Coronary artery (tissue), 2 donors: ENCODE measurements around the gene RAB11FIP2.
A peak's percentile ranks its signal among the peaks of the same experiment; 100 is the strongest.

Experiments used
- DNase-seq: peaks from one replicate; pipeline ENCODE4 v3.0.0-alpha.2; 2017; ENCODE audit warnings: low spot score
- H3K27ac ChIP-seq, 2 donors: fragments of 200-600 bp; sonication (generic); one replicate each; pipeline ENCODE4 v1.5.1; 2016 to 2019
- H3K4me3 ChIP-seq: fragments of 200-600 bp; sonication (generic); 2 replicates; pipeline ENCODE4 v1.5.1; 2016; ENCODE audit warnings: mild to moderate bottlenecking, moderate library complexity
- TF ChIP-seq, protein P1 (sequence below): fragments of 200-600 bp; sonication (generic); IDR thresholded peaks from one replicate; pipeline ENCODE4 v1.5.1; 2019; ENCODE audit warnings: antibody characterized with exemption

Gene RAB11FIP2

DNA sequence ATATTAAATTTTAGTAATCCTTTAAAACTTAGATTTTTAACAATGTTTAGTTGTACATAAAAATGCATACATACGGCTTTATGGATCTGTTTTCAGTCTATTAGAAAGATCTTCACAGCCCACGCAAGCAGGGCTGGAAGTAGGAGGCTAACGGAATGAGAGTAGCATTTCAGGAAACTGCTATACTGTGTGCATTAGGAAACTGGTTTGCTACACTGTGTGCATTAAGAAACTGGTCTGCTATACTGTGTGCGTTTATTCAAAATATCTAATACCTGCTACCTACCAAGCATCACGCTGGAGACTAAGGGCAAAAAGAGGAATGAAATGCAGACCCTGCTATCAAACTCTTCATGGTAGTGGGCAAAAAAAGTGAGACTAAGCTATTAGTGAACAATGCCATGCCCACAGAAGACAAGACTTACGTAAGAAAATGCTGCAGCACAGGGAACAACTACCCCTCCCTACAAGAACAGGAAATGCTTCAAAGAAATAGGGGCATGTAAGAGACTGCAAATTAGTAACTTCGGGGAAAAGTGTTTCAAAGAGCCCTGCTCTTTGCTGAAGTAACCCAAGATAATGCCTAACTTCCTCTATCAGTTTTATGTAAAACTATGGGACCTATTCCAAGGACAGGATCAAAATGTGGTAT, 11.3 kb downstream of the RAB11FIP2 start:
- Histone ChIP-seq H3K27ac (no peak overlapping the region), H3K4me3 (peak overlapping the region; percentile 12)
- TF ChIP-seq, protein P1, sequence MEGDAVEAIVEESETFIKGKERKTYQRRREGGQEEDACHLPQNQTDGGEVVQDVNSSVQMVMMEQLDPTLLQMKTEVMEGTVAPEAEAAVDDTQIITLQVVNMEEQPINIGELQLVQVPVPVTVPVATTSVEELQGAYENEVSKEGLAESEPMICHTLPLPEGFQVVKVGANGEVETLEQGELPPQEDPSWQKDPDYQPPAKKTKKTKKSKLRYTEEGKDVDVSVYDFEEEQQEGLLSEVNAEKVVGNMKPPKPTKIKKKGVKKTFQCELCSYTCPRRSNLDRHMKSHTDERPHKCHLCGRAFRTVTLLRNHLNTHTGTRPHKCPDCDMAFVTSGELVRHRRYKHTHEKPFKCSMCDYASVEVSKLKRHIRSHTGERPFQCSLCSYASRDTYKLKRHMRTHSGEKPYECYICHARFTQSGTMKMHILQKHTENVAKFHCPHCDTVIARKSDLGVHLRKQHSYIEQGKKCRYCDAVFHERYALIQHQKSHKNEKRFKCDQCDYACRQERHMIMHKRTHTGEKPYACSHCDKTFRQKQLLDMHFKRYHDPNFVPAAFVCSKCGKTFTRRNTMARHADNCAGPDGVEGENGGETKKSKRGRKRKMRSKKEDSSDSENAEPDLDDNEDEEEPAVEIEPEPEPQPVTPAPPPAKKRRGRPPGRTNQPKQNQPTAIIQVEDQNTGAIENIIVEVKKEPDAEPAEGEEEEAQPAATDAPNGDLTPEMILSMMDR = no peak
- DNase-seq = no peak

DNA sequence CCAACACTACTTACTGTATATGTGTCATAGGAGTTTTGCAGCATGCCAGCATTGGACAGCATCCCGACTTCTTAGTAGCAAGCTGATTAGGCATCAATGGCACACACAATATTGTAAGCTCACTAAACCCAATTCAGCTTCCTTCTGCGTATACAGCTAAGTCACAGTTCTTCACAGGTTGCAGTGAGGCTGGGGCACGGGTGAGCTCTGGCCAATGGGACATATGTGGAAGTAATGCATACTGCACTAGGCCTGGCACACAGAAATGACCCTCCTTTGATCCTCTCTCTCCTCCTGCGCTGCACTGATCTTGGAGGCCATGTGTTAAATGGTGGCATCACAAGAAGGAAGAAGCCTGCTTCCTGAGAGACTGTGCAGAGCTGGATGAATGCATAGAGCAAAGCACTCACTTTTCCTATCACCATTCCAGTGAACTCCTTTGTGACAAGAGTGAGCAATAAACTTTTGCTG, 11.9 kb downstream of the RAB11FIP2 start:
- TF ChIP-seq, protein P1 = no peak
- Histone ChIP-seq H3K27ac (no peak overlapping the region), H3K4me3 (no peak overlapping the region)
- no peak for DNase-seq

DNA sequence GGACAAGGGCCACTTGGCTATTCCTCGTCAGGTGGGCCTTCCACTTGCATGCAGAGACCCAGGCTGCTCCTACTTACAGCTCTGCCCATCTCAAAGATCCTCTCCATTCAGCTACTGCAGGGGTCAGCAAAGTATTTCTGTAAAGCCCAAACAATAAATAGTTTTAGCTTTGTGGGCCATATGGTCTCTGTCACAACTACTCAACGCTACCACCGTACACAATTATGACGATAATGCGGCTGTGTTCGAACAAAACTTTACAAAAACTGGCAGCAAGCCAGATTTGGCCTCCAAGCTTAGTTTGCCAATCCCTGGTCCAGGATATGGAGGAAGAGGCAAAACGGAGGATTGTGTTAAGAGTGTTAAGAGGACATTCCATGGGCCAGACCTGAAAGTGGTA, 12.8 kb downstream of the RAB11FIP2 start:
- no peak for DNase-seq
- TF ChIP-seq, protein P1 = no peak
- Histone ChIP-seq H3K27ac (no peak overlapping the region), H3K4me3 (no peak overlapping the region)

DNA sequence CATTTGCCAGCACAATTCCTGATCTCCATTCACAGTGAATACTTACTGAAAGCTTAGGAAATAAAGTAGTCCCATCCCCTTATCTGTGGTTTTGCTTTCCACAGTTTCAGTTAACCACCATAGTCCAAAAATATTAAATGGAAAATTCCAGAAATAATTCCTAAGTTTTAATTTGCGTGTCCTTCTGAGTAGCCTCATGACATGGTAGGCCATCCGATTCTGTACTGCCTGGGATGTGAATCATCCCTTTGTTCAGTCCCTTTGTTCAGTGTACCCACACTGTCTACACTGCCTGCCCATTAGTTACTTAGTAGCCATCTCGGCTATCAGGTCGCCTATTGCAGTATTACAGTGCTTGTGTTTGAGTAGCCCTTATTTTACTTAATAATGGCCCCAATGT, 14.2 kb downstream of the RAB11FIP2 start:
- Histone ChIP-seq H3K27ac (no peak overlapping the region), H3K4me3 (no peak overlapping the region)
- no peak for DNase-seq
- TF ChIP-seq, protein P1 = no peak

DNA sequence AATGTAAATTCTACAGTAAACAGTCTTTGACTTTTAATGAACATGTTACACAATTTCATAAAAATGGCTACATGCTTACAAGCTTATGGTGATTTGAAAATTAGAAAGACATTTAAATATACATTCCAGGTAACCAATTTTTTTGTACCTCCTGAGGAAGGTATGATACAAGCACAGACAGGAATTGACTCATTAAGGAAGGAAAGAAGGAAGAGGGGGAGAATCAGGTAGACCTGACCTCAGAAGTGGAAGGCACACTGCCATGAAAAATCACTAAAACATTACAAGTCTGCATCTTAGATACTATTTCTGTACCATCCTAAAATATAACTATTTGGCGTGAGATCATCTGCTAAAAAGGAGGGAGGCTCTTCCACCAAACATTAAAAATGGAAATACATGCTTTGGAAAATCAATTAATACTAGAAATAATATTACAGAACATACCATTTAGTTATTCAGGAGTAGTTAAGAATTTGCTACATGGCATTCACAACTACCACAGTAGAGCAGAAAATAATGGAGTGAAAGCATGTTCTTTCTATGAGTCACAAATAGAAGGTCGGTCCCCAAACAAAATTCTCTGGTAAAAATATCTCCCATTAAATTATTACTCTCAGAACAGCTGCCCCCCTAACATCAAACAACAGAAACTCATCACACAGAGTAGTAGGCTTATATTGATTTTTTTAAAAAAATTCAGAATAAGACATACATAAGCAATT, 15.2 kb downstream of the RAB11FIP2 start:
- Histone ChIP-seq H3K27ac (no peak overlapping the region), H3K4me3 (no peak overlapping the region)
- TF ChIP-seq, protein P1 = no peak
- no peak for DNase-seq

DNA sequence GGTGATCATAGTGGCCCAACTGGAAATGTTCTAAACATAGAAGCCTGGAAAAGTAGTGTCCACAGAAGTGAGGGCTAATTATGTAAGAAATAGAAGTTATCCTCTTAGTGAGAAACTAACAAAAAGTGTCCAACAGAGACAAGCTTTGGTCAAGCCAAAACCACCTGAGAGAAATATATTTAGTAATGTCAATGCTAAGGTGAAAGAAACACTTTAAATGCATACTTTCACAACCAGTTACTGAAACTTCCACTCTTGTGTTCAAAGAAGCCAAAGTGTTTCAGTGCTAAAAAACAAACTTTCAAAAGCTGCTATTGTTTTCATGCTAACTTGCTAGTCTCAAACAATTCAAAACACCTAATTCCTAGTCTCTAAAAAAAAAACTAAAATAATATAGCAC, 18.1 kb downstream of the RAB11FIP2 start:
- DNase-seq = no peak
- TF ChIP-seq, protein P1 = no peak
- H3K4me3 ChIP-seq = no peak overlapping the region
- no peak overlapping the region for H3K27ac ChIP-seq

DNA sequence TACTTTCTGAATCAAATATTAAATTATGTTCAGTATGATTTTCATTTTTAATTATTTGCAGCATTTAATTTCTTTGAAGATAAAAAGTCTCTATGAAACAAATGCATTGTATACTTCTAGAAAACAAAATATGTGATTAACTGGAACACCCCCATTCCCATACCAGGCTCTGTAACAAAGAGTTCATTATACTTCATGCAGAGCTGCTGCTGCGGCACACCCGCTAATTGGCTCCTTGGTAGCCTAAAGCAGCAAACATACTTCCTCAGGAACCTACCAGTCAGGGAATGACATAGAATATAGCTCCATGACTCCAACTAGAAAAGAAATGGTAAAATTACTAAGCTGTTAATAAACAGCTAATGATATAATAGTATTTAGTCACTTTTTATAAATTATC, 19.3 kb downstream of the RAB11FIP2 start:
- Histone ChIP-seq H3K4me3 (no peak overlapping the region), H3K27ac (no peak overlapping the region)
- TF ChIP-seq, protein P1 = no peak
- no peak for DNase-seq
